IMR-90 (cell line): ENCODE results near the gene CLEC2B. TPM values are rescaled to one million over a fixed set of nuclear protein-coding genes. Genes with fewer than 3 reads are reported as not detected.

Experiments
- ATAC-seq: fragments of 200-7000 bp; cut with Tn5 transposase; 2 replicates; pipeline ENCODE4 v1.9.1; 2020; ENCODE audit warnings: low read depth, mild to moderate bottlenecking, moderate library complexity
- BruUV-seq: library from RNA; stranded (reverse); fragments of 400-500 nt; replicated peaks from 2 replicates; lab custom pipeline; 2021; lab: Mats Ljungman, UMichigan
- CTCF ChIA-PET: fragments of 300-600 bp; formaldehyde crosslinking; extraction: SDS; loops from one replicate; lab custom pipeline; 2021; ENCODE audit warnings: antibody characterized with exemption; lab: Yijun Ruan, JAX
- POLR2A ChIA-PET: fragments of 300-600 bp; sonication (Branson Sonifier 250); formaldehyde crosslinking; loops from one replicate; lab custom pipeline; 2022; ENCODE audit warnings: antibody characterized with exemption; ENCODE audit not compliant: unreplicated experiment; lab: Charles Lee
- DNase-seq: peaks from one replicate; pipeline ENCODE4 v3.0.0; 2013
- H2AFZ ChIP-seq: replicated peaks from 2 replicates; pipeline ENCODE3; 2013; ENCODE audit warnings: low read length, mild to moderate bottlenecking; ENCODE audit not compliant: poor library complexity
- H2AK5ac ChIP-seq: 2 replicates; pipeline ENCODE4 v1.6.1; 2013; ENCODE audit warnings: low read depth, low read length, inconsistent platforms
- H2AK9ac ChIP-seq: replicated peaks from 2 replicates; pipeline ENCODE3; 2013; ENCODE audit warnings: mild to moderate bottlenecking, low read depth, low read length, moderate library complexity; ENCODE audit not compliant: poor library complexity
- H2BK120ac ChIP-seq: 2 replicates; pipeline ENCODE4 v1.6.1; 2013; ENCODE audit warnings: low read depth, low read length, inconsistent platforms
- H2BK15ac ChIP-seq: 3 replicates; pipeline ENCODE4 v1.6.1; 2013; ENCODE audit warnings: low read depth, low read length, inconsistent platforms
- H2BK20ac ChIP-seq: 2 replicates; pipeline ENCODE4 v1.6.1; 2013; ENCODE audit warnings: low read depth, mild to moderate bottlenecking, inconsistent platforms, low read length, moderate library complexity
- H2BK5ac ChIP-seq: 2 replicates; pipeline ENCODE4 v1.6.1; 2013; ENCODE audit warnings: mild to moderate bottlenecking, low read depth, low read length, inconsistent platforms; ENCODE audit not compliant: poor library complexity, severe bottlenecking
- H3K14ac ChIP-seq: replicated peaks from 2 replicates; pipeline ENCODE4 v1.6.1; 2013; ENCODE audit warnings: low read depth, low read length, inconsistent platforms
- H3K18ac ChIP-seq: 2 replicates; pipeline ENCODE4 v1.6.1; 2013; ENCODE audit warnings: low read depth, low read length, control low read depth
- H3K23ac ChIP-seq: 2 replicates; pipeline ENCODE4 v1.6.1; 2013; ENCODE audit warnings: low read depth, low read length, inconsistent platforms
- H3K27ac ChIP-seq: 2 replicates; pipeline ENCODE4 v1.5.1; 2013; ENCODE audit warnings: mild to moderate bottlenecking, control low read depth, low read length; ENCODE audit not compliant: insufficient read depth
- H3K27me3 ChIP-seq: 2 replicates; pipeline ENCODE4 v1.6.1; 2013; ENCODE audit warnings: low read length; ENCODE audit not compliant: control insufficient read depth, insufficient read depth
- H3K36me3 ChIP-seq: 2 replicates; pipeline ENCODE4 v1.6.1; 2013; ENCODE audit warnings: low read length, mixed read lengths; ENCODE audit not compliant: control insufficient read depth, insufficient read depth
- H3K4ac ChIP-seq: 2 replicates; pipeline ENCODE4 v1.6.1; 2013; ENCODE audit warnings: low read depth, low read length, inconsistent platforms
- H3K4me1 ChIP-seq: 2 replicates; pipeline ENCODE4 v1.6.1; 2013; ENCODE audit warnings: low read length, mixed read lengths; ENCODE audit not compliant: control insufficient read depth, insufficient read depth
- H3K4me2 ChIP-seq: 2 replicates; pipeline ENCODE4 v1.6.1; 2013; ENCODE audit warnings: low read depth, mild to moderate bottlenecking, control low read depth, low read length, moderate library complexity
- H3K4me3 ChIP-seq: 2 replicates; pipeline ENCODE4 v1.5.1; 2013; ENCODE audit warnings: low read depth, mild to moderate bottlenecking, control low read depth, low read length, moderate library complexity; ENCODE audit not compliant: insufficient read depth
- H3K56ac ChIP-seq: 2 replicates; pipeline ENCODE4 v1.6.1; 2013; ENCODE audit warnings: low read length, inconsistent platforms; ENCODE audit not compliant: insufficient read depth; ENCODE audit errors: extremely low read depth
- H3K79me1 ChIP-seq, 2 experiments: 2 replicates each; pipeline ENCODE4 v1.6.1; 2013; ENCODE audit warnings: low read length in 2 of 2, inconsistent platforms in 1 of 2, low read depth in 1 of 2
- H3K9ac ChIP-seq: 2 replicates; pipeline ENCODE4 v1.6.1; 2013; ENCODE audit warnings: low read depth, low read length, control low read depth
- H3K9me1 ChIP-seq: 2 replicates; pipeline ENCODE4 v1.6.1; 2013; ENCODE audit warnings: low read length, inconsistent platforms; ENCODE audit not compliant: insufficient read depth
- H3K9me3 ChIP-seq: 2 replicates; pipeline ENCODE4 v1.6.1; 2013; ENCODE audit warnings: low read length; ENCODE audit not compliant: control insufficient read depth, insufficient read depth
- H4K20me1 ChIP-seq: 2 replicates; pipeline ENCODE4 v1.6.1; 2013; ENCODE audit warnings: low read length, inconsistent platforms; ENCODE audit not compliant: insufficient read depth
- H4K5ac ChIP-seq: 2 replicates; pipeline ENCODE4 v1.6.1; 2013; ENCODE audit warnings: mild to moderate bottlenecking, low read depth, low read length, control low read depth
- H4K8ac ChIP-seq, 2 experiments: 2 replicates each; pipeline ENCODE4 v1.6.1; 2013; ENCODE audit warnings: low read depth in 2 of 2, low read length in 2 of 2, control low read depth in 1 of 2, inconsistent platforms in 1 of 2
- H4K91ac ChIP-seq: 2 replicates; pipeline ENCODE4 v1.6.1; 2013; ENCODE audit warnings: low read depth, low read length, inconsistent platforms; ENCODE audit not compliant: insufficient read depth
- BHLHE40 ChIP-seq: fragments of 150-350 bp; IDR thresholded peaks from 2 replicates; pipeline ENCODE4 v1.6.1; 2016; ENCODE audit warnings: mild to moderate bottlenecking, low read depth, low read length
- CEBPB ChIP-seq: IDR thresholded peaks from 2 replicates; pipeline ENCODE4 v1.6.1; 2012; ENCODE audit warnings: low read depth, low read length, improper control_type of control experiment
- CHD1 ChIP-seq: IDR thresholded peaks from 2 replicates; pipeline ENCODE4 v1.6.1; 2012; ENCODE audit warnings: low read depth, low read length, improper control_type of control experiment
- CTCF ChIP-seq: conservative IDR thresholded peaks from 2 replicates; pipeline ENCODE4 v1.5.1; 2012; ENCODE audit warnings: mild to moderate bottlenecking, low read depth, low read length, improper control_type of control experiment
- ELK1 ChIP-seq: fragments of 150-350 bp; IDR thresholded peaks from 2 replicates; pipeline ENCODE4 v1.6.1; 2016; ENCODE audit warnings: low read depth, mild to moderate bottlenecking, low read length, moderate library complexity, borderline replicate concordance
- FOS ChIP-seq: fragments of 150-350 bp; IDR thresholded peaks from 2 replicates; pipeline ENCODE4 v1.6.1; 2016; ENCODE audit warnings: low read depth, low read length
- MAFK ChIP-seq: IDR thresholded peaks from 2 replicates; pipeline ENCODE4 v1.6.1; 2012; ENCODE audit warnings: low read depth, low read length, improper control_type of control experiment
- MAZ ChIP-seq: IDR thresholded peaks from 2 replicates; pipeline ENCODE4 v1.6.1; 2012; ENCODE audit warnings: low read depth, mild to moderate bottlenecking, low read length, improper control_type of control experiment, moderate library complexity, borderline replicate concordance
- MXI1 ChIP-seq: IDR thresholded peaks from 2 replicates; pipeline ENCODE4 v1.6.1; 2012; ENCODE audit warnings: low read depth, mild to moderate bottlenecking, low read length, moderate library complexity, borderline replicate concordance
- NFE2L2 ChIP-seq: fragments of 150-350 bp; IDR thresholded peaks from 2 replicates; pipeline ENCODE4 v1.6.1; 2016; ENCODE audit warnings: low read depth, mild to moderate bottlenecking, low read length
- POLR2A ChIP-seq: IDR thresholded peaks from 2 replicates; pipeline ENCODE4 v1.6.1; 2012; ENCODE audit warnings: mild to moderate bottlenecking, low read depth, low read length
- RAD21 ChIP-seq: IDR thresholded peaks from 2 replicates; pipeline ENCODE4 v1.6.1; 2012; ENCODE audit warnings: low read length, improper control_type of control experiment
- RCOR1 ChIP-seq: IDR thresholded peaks from 2 replicates; pipeline ENCODE4 v1.6.1; 2012; ENCODE audit warnings: mild to moderate bottlenecking, low read length, improper control_type of control experiment; ENCODE audit not compliant: insufficient replicate concordance
- RFX5 ChIP-seq: IDR thresholded peaks from 2 replicates; pipeline ENCODE4 v1.8.0; 2012; ENCODE audit warnings: low read depth, mild to moderate bottlenecking, low read length, moderate library complexity
- SMC3 ChIP-seq: fragments of 150-350 bp; IDR thresholded peaks from 2 replicates; pipeline ENCODE4 v1.6.1; 2016; ENCODE audit warnings: low read depth, mild to moderate bottlenecking, antibody characterized with exemption, low read length, moderate library complexity
- USF2 ChIP-seq: fragments of 150-350 bp; IDR thresholded peaks from 2 replicates; pipeline ENCODE4 v1.6.1; 2017; ENCODE audit warnings: mild to moderate bottlenecking, antibody characterized with exemption, low read length, low read depth
- WGBS, 2 experiments: methylation state at CpG; one replicate each; pipeline versions ENCODE4 v1.1.5 to v1.1.7; 2013; ENCODE audit warnings: missing lambda C conversion rate in 2 of 2; ENCODE audit not compliant: insufficient read length in 1 of 2; ENCODE audit errors: extremely low coverage in 2 of 2; 5-methylcytosine and 5-hydroxymethylcytosine counted together
- dilution Hi-C: fragments of 300-500 bp; cut with HindIII; formaldehyde crosslinking; loops from one replicate; pipeline ENCODE4 v1.14.3; 2018; ENCODE audit warnings: low sequenced_read_pairs; ENCODE audit not compliant: unreplicated experiment
- in situ Hi-C: fragments of 300-500 bp; cut with MboI; formaldehyde crosslinking; loops from 3 replicates; pipeline ENCODE4 v1.14.3; 2019; ENCODE audit warnings: low sequenced_read_pairs, inconsistent platforms, mixed read lengths
- intact Hi-C: fragments of 100-400 bp; cut with micrococcal nuclease; formaldehyde crosslinking; loops from 2 replicates; pipeline ENCODE4 v1.10.0; 2022
- polyA plus RNA-seq, 3 experiments: library from polyadenylated mRNA; depleted of rRNA; stranded (reverse); fragments of >200 nt; gene quantifications; 2 replicates each; pipeline ENCODE4 v1.2.3, GENCODE V29; 2012; ENCODE audit warnings: low replicate concordance in 1 of 3
- total RNA-seq: library from RNA; depleted of rRNA; stranded (reverse); fragments of >200 nt; gene quantifications from 2 replicates; pipeline ENCODE4 v1.2.3, GENCODE V29; 2012

The CLEC2B gene
- total and polyA plus RNA-seq, 2 of the 4 experiments (the other 2 are of a cell fraction) = 0.18 to 0.31 TPM

GRCh38 chr12:9808504-9808903 is 60.6 kb downstream of the CLEC2B start:
- Histone ChIP-seq H2BK5ac (no peak overlapping the region), H3K27ac (no peak overlapping the region), H4K5ac (no peak overlapping the region), H2AK5ac (no peak overlapping the region), H3K79me1 (no peaks in the 10 kb centered on the region), H3K18ac (no peak overlapping the region), H3K4me1 (no peaks in the 10 kb centered on the region), H3K9me1 (no peaks in the 10 kb centered on the region), H3K36me3 (no peaks in the 10 kb centered on the region), H4K91ac (no peak overlapping the region), H4K20me1 (no peaks in the 10 kb centered on the region), H3K4ac (no peak overlapping the region), H3K23ac (no peak overlapping the region), H3K14ac (no peak overlapping the region), H3K4me3 (no peak overlapping the region), H3K27me3 (peaks cover 5% of the 10 kb centered on the region), H2BK15ac (no peak overlapping the region), H3K4me2 (no peak overlapping the region), H2BK20ac (no peak overlapping the region), H4K8ac (no peak overlapping the region), H2AK9ac (no peak overlapping the region), H2AFZ (no peak overlapping the region), H2BK120ac (no peak overlapping the region), H3K56ac (no peak overlapping the region), H3K9ac (no peak overlapping the region), H3K9me3 (no peaks in the 10 kb centered on the region)
- ChIA-PET POLR2A (no interaction called here), CTCF (interaction anchor here (1.6 kb wide), 1 partner anchor 58 kb away, joined by 8 read pairs; no protein-coding TSS in a partner anchor)
- TF ChIP-seq CTCF (no peak), MAFK (no peak), SMC3 (no peak), BHLHE40 (no peak), RAD21 (no peak), RCOR1 (no peak), MXI1 (no peak), USF2 (no peak), POLR2A (no peak), RFX5 (no peak), FOS (no peak), ELK1 (no peak), MAZ (no peak), CEBPB (no peak), CHD1 (no peak), NFE2L2 (no peak)
- in situ Hi-C loops = no loop called here
- dilution Hi-C loops = no loop called here
- WGBS, 2 experiments = no CpG with 5 or more reads among the region's 3 CpGs
- DNase-seq (no peak), ATAC-seq (no peak)
- intact Hi-C loops = no loop called here
- BruUV-seq = no TSS peak
